ENCODE data around the gene RTKN.

The RTKN gene

GRCh38 chr2:74439803-74440377, 1.8 kb downstream of the RTKN start:
- Histone ChIP-seq H2AFZ (ENCODE audit: low read depth, low read length) (peak overlapping the region; percentile 92), H3K4me1 (ENCODE audit: insufficient read depth, low read length) (peaks cover 20% of the 10 kb centered on the region), H3K9me3 (ENCODE audit: low read length) (no peaks in the 10 kb centered on the region), H3K27me3 (ENCODE audit: insufficient read depth, low read length) (no peaks in the 10 kb centered on the region), H3K36me3 (ENCODE audit: insufficient read depth, low read length) (no peaks in the 10 kb centered on the region), H3K4me3 (ENCODE audit: low read length) (peak overlapping the region; percentile 57)

DNA sequence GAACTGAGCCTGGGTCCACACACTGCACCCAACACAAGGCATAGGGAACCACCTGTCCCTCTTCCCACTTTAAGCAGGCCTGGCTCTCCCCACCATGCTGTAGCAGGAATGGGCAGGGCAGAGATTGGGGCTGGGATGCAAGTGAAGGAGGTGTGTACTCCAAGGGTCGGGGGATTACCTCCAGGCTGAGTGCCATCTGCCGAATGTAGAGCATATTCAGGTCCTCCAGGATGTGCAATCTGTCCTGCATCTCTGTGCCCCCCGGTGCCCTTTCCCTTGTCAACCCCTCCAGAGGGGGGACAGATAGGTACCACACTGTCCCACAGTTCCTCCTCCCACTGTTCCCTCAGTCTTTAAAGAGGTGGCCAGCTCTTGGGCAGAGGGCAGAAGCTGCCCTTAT, 2.4 kb downstream of the RTKN start:
- Histone ChIP-seq H3K4me3 (ENCODE audit: low read length) (peak overlapping the region; percentile 57), H3K9me3 (ENCODE audit: low read length) (no peaks in the 10 kb centered on the region), H3K27me3 (ENCODE audit: insufficient read depth, low read length) (no peaks in the 10 kb centered on the region), H3K36me3 (ENCODE audit: insufficient read depth, low read length) (no peaks in the 10 kb centered on the region), H3K4me1 (ENCODE audit: insufficient read depth, low read length) (peaks cover 20% of the 10 kb centered on the region), H2AFZ (ENCODE audit: low read depth, low read length) (peak overlapping the region; percentile 92)

GRCh38 chr2:74438248-74438647, 3.5 kb downstream of the RTKN start:
- H3K27me3 ChIP-seq (ENCODE audit: insufficient read depth, low read length): no peaks in the 10 kb centered on the region
- no peaks in the 10 kb centered on the region for H3K9me3 ChIP-seq (ENCODE audit: low read length)
- no peak overlapping the region for H3K4me3 ChIP-seq (ENCODE audit: low read length)
- no peak overlapping the region for H2AFZ ChIP-seq (ENCODE audit: low read depth, low read length)
- H3K36me3 ChIP-seq (ENCODE audit: insufficient read depth, low read length): no peaks in the 10 kb centered on the region
- H3K4me1 ChIP-seq (ENCODE audit: insufficient read depth, low read length): peaks cover 20% of the 10 kb centered on the region

DNA sequence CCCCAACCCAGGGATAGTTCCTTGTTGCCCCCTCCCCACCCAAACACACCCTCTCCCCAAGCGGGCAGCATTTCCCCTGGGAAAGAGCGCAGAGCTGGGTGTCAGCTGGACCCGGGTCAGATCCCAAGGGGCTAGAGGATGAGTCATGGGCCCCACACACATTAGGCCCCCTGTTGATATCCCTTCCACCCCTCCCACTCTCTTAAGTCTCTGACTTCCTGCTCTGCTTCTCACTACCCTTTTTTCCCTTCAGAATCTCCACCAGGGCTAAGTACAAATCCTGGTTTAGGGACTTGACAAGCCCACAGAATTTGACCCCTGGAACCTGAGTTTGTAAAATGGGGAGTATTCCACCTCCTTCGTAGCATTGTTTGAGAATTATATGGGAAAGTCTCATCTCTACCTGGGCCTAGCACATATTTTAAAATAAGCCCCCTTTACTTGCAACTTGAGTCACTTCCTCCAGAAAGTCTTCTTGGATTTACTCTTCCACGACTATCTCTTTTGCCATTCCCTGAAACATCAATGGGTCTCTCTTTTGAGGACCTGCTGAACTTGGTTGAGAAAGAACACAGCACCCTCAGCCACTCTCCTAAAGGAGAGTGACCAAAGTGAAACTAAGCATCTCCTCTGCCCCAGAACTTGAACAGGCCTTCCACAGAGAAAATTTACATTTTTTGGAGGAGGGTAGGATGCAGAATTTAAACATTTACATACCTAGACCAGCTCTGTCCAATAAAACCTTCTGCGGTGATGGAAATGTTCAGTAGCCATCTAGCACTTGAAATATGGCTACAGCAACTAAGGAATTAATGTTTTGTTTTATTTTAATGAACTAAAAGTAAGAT, 4.7 kb downstream of the RTKN start:
- Histone ChIP-seq H3K36me3 (ENCODE audit: insufficient read depth, low read length) (peaks cover 3% of the 10 kb centered on the region), H3K27me3 (ENCODE audit: insufficient read depth, low read length) (no peaks in the 10 kb centered on the region), H2AFZ (ENCODE audit: low read depth, low read length) (no peak overlapping the region), H3K4me1 (ENCODE audit: insufficient read depth, low read length) (peaks cover 20% of the 10 kb centered on the region), H3K9me3 (ENCODE audit: low read length) (no peaks in the 10 kb centered on the region), H3K4me3 (ENCODE audit: low read length) (no peak overlapping the region)

DNA sequence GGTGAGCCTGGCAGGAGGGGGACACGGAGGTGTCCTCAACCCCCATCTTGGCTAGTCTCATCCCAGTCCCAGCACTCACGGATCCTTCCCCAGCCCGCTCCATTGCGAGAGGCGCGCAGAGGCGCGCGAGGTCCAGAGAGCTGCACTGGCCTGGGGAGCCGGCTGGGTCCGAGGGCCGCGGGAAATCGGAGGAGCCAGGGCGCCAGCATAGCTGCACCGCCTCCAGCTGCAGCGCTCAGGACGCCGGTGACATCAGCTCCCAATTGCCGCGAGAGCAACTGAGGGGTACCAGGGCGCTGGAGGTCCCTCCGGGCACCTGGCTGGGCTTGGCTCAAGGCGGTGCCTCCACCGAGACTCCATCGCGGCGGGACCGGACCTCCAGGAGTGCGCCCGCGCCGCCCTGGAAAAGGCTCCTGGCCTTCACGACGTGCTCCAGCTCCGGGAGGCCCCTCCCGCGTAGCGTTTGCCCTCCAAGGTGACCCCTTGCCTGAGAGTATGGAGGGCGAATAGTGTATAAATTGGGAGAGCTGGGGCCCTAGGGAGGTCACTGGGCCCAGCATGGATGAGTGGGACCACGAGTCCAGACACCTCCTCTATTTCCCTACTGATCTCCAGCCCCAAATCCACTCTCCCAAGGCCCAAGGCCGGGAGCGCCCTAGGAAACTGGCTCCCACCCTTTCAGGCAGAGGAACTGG, 5.5 kb downstream of the RTKN start:
- Histone ChIP-seq H3K4me3 (ENCODE audit: low read length) (no peak overlapping the region), H3K4me1 (ENCODE audit: insufficient read depth, low read length) (peaks cover 20% of the 10 kb centered on the region), H3K9me3 (ENCODE audit: low read length) (no peaks in the 10 kb centered on the region), H2AFZ (ENCODE audit: low read depth, low read length) (no peak overlapping the region), H3K36me3 (ENCODE audit: insufficient read depth, low read length) (peaks cover 8% of the 10 kb centered on the region), H3K27me3 (ENCODE audit: insufficient read depth, low read length) (no peaks in the 10 kb centered on the region)

GRCh38 chr2:74430502-74430901, 11.2 kb downstream of the RTKN start:
- no peak overlapping the region for H2AFZ ChIP-seq (ENCODE audit: low read depth, low read length)
- H3K4me3 ChIP-seq (ENCODE audit: low read length): no peak overlapping the region
- no peaks in the 10 kb centered on the region for H3K9me3 ChIP-seq (ENCODE audit: low read length)
- H3K36me3 ChIP-seq (ENCODE audit: insufficient read depth, low read length): peaks cover 59% of the 10 kb centered on the region
- H3K4me1 ChIP-seq (ENCODE audit: insufficient read depth, low read length): peaks cover 3% of the 10 kb centered on the region
- no peaks in the 10 kb centered on the region for H3K27me3 ChIP-seq (ENCODE audit: insufficient read depth, low read length)

DNA sequence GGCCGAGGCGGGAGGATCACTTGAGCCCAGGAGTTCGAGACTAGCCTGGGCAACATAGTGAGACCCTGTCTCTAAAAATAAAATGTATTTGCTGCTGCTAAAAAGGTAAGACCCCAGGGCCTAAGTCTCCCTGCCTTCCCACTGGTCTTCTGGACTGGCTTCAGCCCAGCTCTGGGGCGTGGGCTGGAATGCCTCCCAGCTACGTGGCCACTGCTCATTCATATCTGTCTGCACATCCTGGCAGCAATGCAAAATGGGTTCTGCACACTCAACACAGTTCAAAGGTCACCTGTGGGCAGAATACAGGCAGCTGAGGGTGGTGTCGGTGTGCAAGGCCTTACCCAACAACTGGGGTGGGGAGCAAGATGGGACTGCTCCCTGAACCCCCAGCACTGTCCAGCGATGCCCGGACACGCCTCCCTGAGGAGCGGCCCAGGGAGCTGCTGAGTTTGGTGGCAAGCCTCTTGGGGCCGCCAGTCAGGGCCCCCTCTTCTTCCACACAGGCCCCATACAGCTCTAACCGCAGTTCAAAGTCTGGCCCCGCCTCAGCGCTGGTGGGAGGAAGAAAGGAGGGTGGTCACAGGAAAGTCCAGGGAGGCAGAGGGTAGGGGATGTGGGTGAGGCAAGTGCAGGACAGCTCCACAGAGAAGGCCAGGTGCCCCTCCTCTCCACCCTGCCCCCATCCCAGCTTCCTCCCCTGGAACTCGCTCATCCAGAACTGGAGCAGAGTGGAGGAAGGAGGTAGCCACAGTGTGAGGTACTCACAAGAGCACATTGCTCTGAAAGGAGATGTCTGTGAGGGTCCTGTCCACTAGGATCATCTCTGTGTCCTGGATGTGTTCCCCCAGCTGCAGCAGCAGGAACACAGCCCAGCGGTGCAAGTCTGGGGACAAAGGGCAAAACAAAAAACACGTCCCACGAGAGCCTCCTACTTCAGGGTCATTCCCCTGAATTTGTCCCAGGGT, 12.0 kb downstream of the RTKN start:
- peaks cover 6% of the 10 kb centered on the region for H3K4me1 ChIP-seq (ENCODE audit: insufficient read depth, low read length)
- H3K9me3 ChIP-seq (ENCODE audit: low read length): no peaks in the 10 kb centered on the region
- peaks cover 65% of the 10 kb centered on the region for H3K36me3 ChIP-seq (ENCODE audit: insufficient read depth, low read length)
- H3K4me3 ChIP-seq (ENCODE audit: low read length): no peak overlapping the region
- no peaks in the 10 kb centered on the region for H3K27me3 ChIP-seq (ENCODE audit: insufficient read depth, low read length)
- H2AFZ ChIP-seq (ENCODE audit: low read depth, low read length): no peak overlapping the region

DNA sequence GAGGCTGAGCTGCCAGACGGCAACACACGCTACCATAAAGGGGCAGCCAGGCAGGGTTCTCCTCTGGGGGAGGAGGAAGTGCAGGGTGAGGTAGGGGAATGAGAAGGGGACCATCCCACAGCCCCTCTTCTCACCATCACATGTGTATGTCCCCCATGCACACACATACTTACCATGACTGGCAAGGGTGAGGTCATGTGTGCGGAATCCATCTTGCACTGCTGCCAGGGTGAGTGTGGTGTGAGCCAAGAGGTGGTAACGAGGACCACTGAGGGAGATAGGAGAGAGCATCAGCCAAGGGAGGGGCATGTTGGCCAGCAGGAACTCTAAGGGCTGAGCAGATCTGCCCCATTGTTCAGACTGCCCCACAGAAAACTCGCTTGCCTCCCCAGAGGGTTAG, 13.1 kb downstream of the RTKN start:
- Histone ChIP-seq H3K4me1 (ENCODE audit: insufficient read depth, low read length) (peaks cover 6% of the 10 kb centered on the region), H3K9me3 (ENCODE audit: low read length) (no peaks in the 10 kb centered on the region), H3K4me3 (ENCODE audit: low read length) (no peak overlapping the region), H3K36me3 (ENCODE audit: insufficient read depth, low read length) (peaks cover 70% of the 10 kb centered on the region), H2AFZ (ENCODE audit: low read depth, low read length) (no peak overlapping the region), H3K27me3 (ENCODE audit: insufficient read depth, low read length) (no peaks in the 10 kb centered on the region)

- no peak overlapping the region for H3K4me3 ChIP-seq (ENCODE audit: low read length)
- H2AFZ ChIP-seq (ENCODE audit: low read depth, low read length): no peak overlapping the region
- H3K9me3 ChIP-seq (ENCODE audit: low read length): no peaks in the 10 kb centered on the region
- peaks cover 6% of the 10 kb centered on the region for H3K4me1 ChIP-seq (ENCODE audit: insufficient read depth, low read length)
- H3K36me3 ChIP-seq (ENCODE audit: insufficient read depth, low read length): peaks cover 69% of the 10 kb centered on the region
- H3K27me3 ChIP-seq (ENCODE audit: insufficient read depth, low read length): no peaks in the 10 kb centered on the region
These were observed 14.2 kb downstream of the RTKN start for GRCh38 chr2:74427551-74427950.

- Histone ChIP-seq H3K4me3 (ENCODE audit: low read length) (no peak overlapping the region), H2AFZ (ENCODE audit: low read depth, low read length) (no peak overlapping the region), H3K36me3 (ENCODE audit: insufficient read depth, low read length) (peaks cover 62% of the 10 kb centered on the region), H3K4me1 (ENCODE audit: insufficient read depth, low read length) (peaks cover 10% of the 10 kb centered on the region), H3K27me3 (ENCODE audit: insufficient read depth, low read length) (no peaks in the 10 kb centered on the region), H3K9me3 (ENCODE audit: low read length) (no peaks in the 10 kb centered on the region)
These were observed 15.5 kb downstream of the RTKN start for GRCh38 chr2:74426181-74426758.

DNA sequence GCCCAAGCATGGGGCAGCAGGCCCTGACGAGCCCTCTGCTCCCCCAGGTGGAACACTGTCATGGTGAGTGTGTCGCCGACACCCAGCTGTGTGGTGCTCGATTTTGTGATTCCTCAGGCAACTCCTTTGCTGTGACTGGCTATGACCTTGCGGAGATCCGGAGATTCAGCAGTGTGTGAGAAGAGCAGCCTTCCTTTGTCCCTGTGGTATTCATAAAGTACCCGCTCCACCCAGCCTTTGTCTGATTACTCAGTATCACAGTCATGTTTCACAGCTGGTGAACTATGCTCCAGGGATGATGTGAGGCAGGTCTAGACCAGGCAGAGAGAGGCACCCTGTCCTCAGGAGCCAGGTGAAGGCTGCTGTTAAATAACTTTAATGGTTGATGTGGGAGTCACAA, 16.2 kb downstream of the RTKN start:
- H3K4me1 ChIP-seq (ENCODE audit: insufficient read depth, low read length): peaks cover 10% of the 10 kb centered on the region
- peaks cover 56% of the 10 kb centered on the region for H3K36me3 ChIP-seq (ENCODE audit: insufficient read depth, low read length)
- H3K9me3 ChIP-seq (ENCODE audit: low read length): no peaks in the 10 kb centered on the region
- no peak overlapping the region for H2AFZ ChIP-seq (ENCODE audit: low read depth, low read length)
- no peak overlapping the region for H3K4me3 ChIP-seq (ENCODE audit: low read length)
- no peaks in the 10 kb centered on the region for H3K27me3 ChIP-seq (ENCODE audit: insufficient read depth, low read length)

DNA sequence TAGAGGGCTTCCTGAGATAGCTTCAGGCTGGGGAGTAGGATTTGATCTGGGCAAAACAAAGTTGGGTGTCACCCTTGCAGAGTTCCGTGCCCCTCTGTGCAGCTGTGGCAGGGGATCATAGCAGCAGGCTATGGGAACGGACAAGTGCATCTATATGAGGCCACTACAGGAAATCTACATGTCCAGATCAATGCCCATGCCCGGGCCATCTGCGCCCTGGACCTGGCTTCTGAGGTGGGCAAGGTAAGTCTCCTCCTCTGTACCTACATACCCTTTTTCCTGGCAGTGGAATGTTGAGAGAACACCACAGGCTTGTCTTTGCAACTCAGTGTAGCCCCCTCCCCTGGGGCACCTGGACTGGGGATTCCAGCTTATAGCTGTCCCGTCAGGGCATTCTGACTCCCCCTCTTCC, 16.7 kb downstream of the RTKN start:
- Histone ChIP-seq H2AFZ (ENCODE audit: low read depth, low read length) (no peak overlapping the region), H3K4me3 (ENCODE audit: low read length) (no peak overlapping the region), H3K36me3 (ENCODE audit: insufficient read depth, low read length) (peaks cover 51% of the 10 kb centered on the region), H3K27me3 (ENCODE audit: insufficient read depth, low read length) (no peaks in the 10 kb centered on the region), H3K4me1 (ENCODE audit: insufficient read depth, low read length) (peaks cover 10% of the 10 kb centered on the region), H3K9me3 (ENCODE audit: low read length) (no peaks in the 10 kb centered on the region)

Measured in neuron (in vitro differentiated cells).